Keratinocyte (primary cell): ENCODE data around the gene CDYL2. TPM values are rescaled to one million over a fixed set of nuclear protein-coding genes. Genes with fewer than 3 reads are reported as not detected.

ENCODE experiments used
- DNase-seq: peaks from one replicate; pipeline ENCODE4 v3.0.0-alpha.2; 2011; ENCODE audit warnings: low read depth, missing footprints, low spot score
- FAIRE-seq: peaks from 2 replicates; lab custom pipeline; 2011; peaks lifted over from hg19 to GRCh38; lab: Jason Lieb, UNC
- H2AFZ ChIP-seq: 2 replicates; pipeline ENCODE4 v1.6.0; 2012; ENCODE audit warnings: low read length, control low read depth, inconsistent platforms; ENCODE audit not compliant: control insufficient read depth
- H3K27ac ChIP-seq: 2 replicates; pipeline ENCODE4 v1.5.1; 2011; ENCODE audit warnings: low read length; ENCODE audit not compliant: control insufficient read depth, insufficient read depth
- H3K27me3 ChIP-seq: 3 replicates; pipeline ENCODE4 v1.6.0; 2011; ENCODE audit warnings: low read length; ENCODE audit not compliant: control insufficient read depth, insufficient read depth; ENCODE audit errors: extremely low read depth
- H3K36me3 ChIP-seq, 2 experiments: 2 replicates in 1 of 2; 3 replicates in 1 of 2; pipeline ENCODE4 v1.5.1; 2011; ENCODE audit warnings: low read length in 2 of 2, mild to moderate bottlenecking in 1 of 2; ENCODE audit not compliant: control insufficient read depth in 2 of 2, insufficient read depth in 2 of 2; ENCODE audit errors: extremely low read depth in 1 of 2
- H3K4me1 ChIP-seq: 3 replicates; pipeline ENCODE4 v1.5.1; 2011; ENCODE audit warnings: low read length; ENCODE audit not compliant: control insufficient read depth, insufficient read depth; ENCODE audit errors: extremely low read depth
- H3K4me2 ChIP-seq: 3 replicates; pipeline ENCODE4 v1.6.0; 2011; ENCODE audit warnings: low read depth, low read length; ENCODE audit not compliant: control insufficient read depth, insufficient read depth; ENCODE audit errors: extremely low read depth
- H3K4me3 ChIP-seq, 3 experiments: fragments of 200-600 bp in 1 of 3; sonication (generic) in 1 of 3; 2 replicates in 2 of 3; 3 replicates in 1 of 3; pipeline ENCODE4 v1.5.1; 2011 to 2016; ENCODE audit warnings: low read length in 3 of 3, mild to moderate bottlenecking in 3 of 3, control low read depth in 2 of 3, inconsistent platforms in 1 of 3, low read depth in 1 of 3, mixed read lengths in 1 of 3, mixed run types in 1 of 3, moderate library complexity in 1 of 3; ENCODE audit not compliant: control insufficient read depth in 2 of 3, insufficient read depth in 2 of 3; ENCODE audit errors: extremely low read depth in 1 of 3
- H3K79me2 ChIP-seq: 2 replicates; pipeline ENCODE4 v1.6.0; 2012; ENCODE audit warnings: low read length; ENCODE audit not compliant: control insufficient read depth, insufficient read depth
- H3K9ac ChIP-seq: 3 replicates; pipeline ENCODE4 v1.6.0; 2011; ENCODE audit warnings: low read length; ENCODE audit not compliant: control insufficient read depth, insufficient read depth; ENCODE audit errors: extremely low read depth
- H3K9me1 ChIP-seq: 3 replicates; pipeline ENCODE4 v1.6.0; 2011; ENCODE audit warnings: low read length; ENCODE audit not compliant: control insufficient read depth, insufficient read depth; ENCODE audit errors: extremely low read depth
- H3K9me3 ChIP-seq: 2 replicates; pipeline ENCODE4 v1.5.1; 2012; ENCODE audit warnings: low read depth, low read length; ENCODE audit not compliant: control insufficient read depth
- H4K20me1 ChIP-seq: 3 replicates; pipeline ENCODE4 v1.6.0; 2011; ENCODE audit warnings: low read length; ENCODE audit not compliant: control insufficient read depth, insufficient read depth; ENCODE audit errors: extremely low read depth
- CTCF ChIP-seq, 3 experiments: IDR thresholded peaks in 1 of 3; conservative IDR thresholded peaks in 1 of 3; optimal IDR thresholded peaks in 1 of 3; 2 replicates in 2 of 3; 3 replicates in 1 of 3; pipeline versions ENCODE3 to v1.5.1; 2011; ENCODE audit warnings: low read length in 3 of 3, mild to moderate bottlenecking in 3 of 3, moderate library complexity in 2 of 3, control low read depth in 1 of 3, inconsistent platforms in 1 of 3; ENCODE audit not compliant: insufficient read depth in 2 of 3; ENCODE audit errors: extremely low read depth in 1 of 3
- EZH2 ChIP-seq: IDR thresholded peaks from one replicate; pipeline ENCODE4 v1.6.1; 2012; ENCODE audit warnings: inconsistent platforms, mild to moderate bottlenecking, low read length, moderate library complexity
- dilution Hi-C: fragments of 300-500 bp; cut with MboI; formaldehyde crosslinking; loops from one replicate; pipeline ENCODE4 v1.7.0; 2020; ENCODE audit warnings: low sequenced_read_pairs; ENCODE audit not compliant: extremely low pct_ligation_motif_present
- polyA plus RNA-seq, 5 experiments: library from polyadenylated mRNA; depleted of rRNA in 3 of 5; stranded (reverse) in 3 of 5; stranded (forward) in 1 of 5; unstranded in 1 of 5; fragments of >200 nt; gene quantifications; 1 replicate in 1 of 5; 2 replicates in 3 of 5; 3 replicates in 1 of 5; pipeline versions ENCODE4 v1.2.1 to v1.2.3, GENCODE V29; 2011 to 2012; ENCODE audit warnings: missing spikeins in 2 of 5, low read depth in 1 of 5, low replicate concordance in 1 of 5

CDYL2 gene
- polyA plus RNA-seq, 1 donor (not counting 4 experiments of a cell fraction or from before 2014, with no cell fraction given): 2.0 TPM

GRCh38 chr16:80596507-80597207 lies 207.7 kb downstream of the CDYL2 start:
- Histone ChIP-seq H4K20me1 (no peaks in the 10 kb centered on the region), H2AFZ (no peak overlapping the region), H3K79me2 (no peaks in the 10 kb centered on the region), H3K27ac (no peak overlapping the region), H3K36me3 (no peaks in the 10 kb centered on the region), H3K27me3 (no peaks in the 10 kb centered on the region), H3K4me2 (no peak overlapping the region), H3K9me1 (no peaks in the 10 kb centered on the region), H3K9me3 (no peaks in the 10 kb centered on the region), H3K9ac (no peak overlapping the region), H3K4me1 (peaks cover 8% of the 10 kb centered on the region), H3K4me3 (no peak overlapping the region)
- DNase-seq (no peak), FAIRE-seq (no peak)
- dilution Hi-C loops: no loop called here
- TF ChIP-seq CTCF (optimal IDR thresholded peaks at IDR 0.05 in 1 of 3, IDR thresholded peaks at IDR 0.05 in 1 of 3, conservative IDR thresholded peaks at IDR 0.05 in 1 of 3; ENCODE audit: extremely low read depth in 1 of 3, insufficient read depth in 2 of 3, low read length in 3 of 3) (no peak), EZH2 (no peak)

GRCh38 chr16:80594756-80595155 lies 209.6 kb downstream of the CDYL2 start:
- H3K4me2 ChIP-seq: no peak overlapping the region
- peaks cover 8% of the 10 kb centered on the region for H3K4me1 ChIP-seq
- H4K20me1 ChIP-seq: no peaks in the 10 kb centered on the region
- dilution Hi-C loops: no loop called here
- no peaks in the 10 kb centered on the region for H3K27me3 ChIP-seq
- H3K9me3 ChIP-seq: no peaks in the 10 kb centered on the region
- no peak overlapping the region for H2AFZ ChIP-seq
- no peaks in the 10 kb centered on the region for H3K36me3 ChIP-seq
- TF ChIP-seq EZH2 (no peak), CTCF (optimal IDR thresholded peaks at IDR 0.05 in 1 of 3, IDR thresholded peaks at IDR 0.05 in 1 of 3, conservative IDR thresholded peaks at IDR 0.05 in 1 of 3; ENCODE audit: extremely low read depth in 1 of 3, insufficient read depth in 2 of 3, low read length in 3 of 3) (no peak)
- H3K9me1 ChIP-seq: no peaks in the 10 kb centered on the region
- no peaks in the 10 kb centered on the region for H3K79me2 ChIP-seq
- H3K9ac ChIP-seq: no peak overlapping the region
- no peak overlapping the region for H3K27ac ChIP-seq
- no peak overlapping the region for H3K4me3 ChIP-seq
- peak; percentile 26 for FAIRE-seq
- DNase-seq: no peak
